Superior temporal gyrus (tissue), 1 donor: ENCODE data around the gene GPX4.
A peak's percentile ranks its signal among the peaks of the same experiment; 100 is the strongest.

Experiments
- DNase-seq: peaks from one replicate; pipeline ENCODE4 v3.0.0-alpha.2; 2016; ENCODE audit errors: extremely low spot score

Gene GPX4

GRCh38 chr19:1103708-1104310 is at the start of gene GPX4:
Gene GPX4 (plus strand): TSS chr19:1103994. CDS start chr19:1104044, 50 bp downstream.
- peak; percentile 99 for DNase-seq

- no peak for DNase-seq
Observed at GRCh38 chr19:1054102-1055027, 49.4 kb upstream of the GPX4 start.

- no peak for DNase-seq
Observed at GRCh38 chr19:1055028-1055425, 48.8 kb upstream of the GPX4 start.

GRCh38 chr19:1055886-1056620 is 47.7 kb upstream of the GPX4 start:
- DNase-seq: no peak

GRCh38 chr19:1057176-1057855 is 46.5 kb upstream of the GPX4 start:
- no peak for DNase-seq

- DNase-seq: no peak
Observed at GRCh38 chr19:1058112-1058511, 45.7 kb upstream of the GPX4 start.

GRCh38 chr19:1060689-1061088 is 43.1 kb upstream of the GPX4 start:
- no peak for DNase-seq

GRCh38 chr19:1061987-1062386 is 41.8 kb upstream of the GPX4 start:
- no peak for DNase-seq

- DNase-seq: no peak
Observed at GRCh38 chr19:1062387-1063029, 41.3 kb upstream of the GPX4 start.

GRCh38 chr19:1063030-1063908 is 40.5 kb upstream of the GPX4 start:
- no peak for DNase-seq

GRCh38 chr19:1063909-1064660 is 39.7 kb upstream of the GPX4 start:
- DNase-seq: no peak

- DNase-seq: no peak
Observed at GRCh38 chr19:1064661-1065605, 38.9 kb upstream of the GPX4 start.

- DNase-seq: no peak
Observed at GRCh38 chr19:1065606-1066109, 38.1 kb upstream of the GPX4 start.

GRCh38 chr19:1066251-1066747 is 37.5 kb upstream of the GPX4 start:
- no peak for DNase-seq

GRCh38 chr19:1066748-1067340 is 37.0 kb upstream of the GPX4 start, which contains the start of gene ARHGAP45:
Gene ARHGAP45 (plus strand): TSS chr19:1067167. CDS start chr19:1067406, 239 bp downstream.
- DNase-seq: no peak

- DNase-seq: no peak
Observed at GRCh38 chr19:1067341-1067957, 36.3 kb upstream of the GPX4 start.
